ENCODE results near the gene ADAMTS18.

The ADAMTS18 gene

GRCh38 chr16:77450790-77451487 lies 16.1 kb upstream of the ADAMTS18 start (continued):
- TF ChIP-seq AEBP2 (tag by site-specific recombination; IDR thresholded peaks at IDR 0.05; ENCODE audit: borderline replicate concordance) (no peak), ZNF114 (tag by site-specific recombination; IDR thresholded peaks at IDR 0.05) (no peak), ZNF830 (tag by site-specific recombination; IDR thresholded peaks at IDR 0.05; ENCODE audit: low read depth) (no peak), ZNF670 (tag by site-specific recombination; IDR thresholded peaks at IDR 0.05; ENCODE audit: low read depth) (no peak), TSHZ1 (tag by site-specific recombination; IDR thresholded peaks at IDR 0.05; ENCODE audit: borderline replicate concordance) (no peak), ZNF792 (tag by site-specific recombination; IDR thresholded peaks at IDR 0.05) (no peak), ZNF621 (tag by site-specific recombination; IDR thresholded peaks at IDR 0.05) (no peak), ZNF169 (tag by site-specific recombination; IDR thresholded peaks at IDR 0.05) (no peak), ZNF837 (tag by site-specific recombination; IDR thresholded peaks at IDR 0.05) (no peak), MEIS1 (CRISPR knock-in tag; IDR thresholded peaks at IDR 0.05; ENCODE audit: borderline replicate concordance) (no peak), WT1 (tag by site-specific recombination; IDR thresholded peaks at IDR 0.05) (peak; percentile 88), PRDM4 (tag by site-specific recombination; IDR thresholded peaks at IDR 0.05) (peak; percentile 66), KLF16 (tag by site-specific recombination; IDR thresholded peaks at IDR 0.05) (no peak), ZSCAN23 (tag by site-specific recombination; IDR thresholded peaks at IDR 0.05) (no peak), ZNF10 (tag by site-specific recombination; IDR thresholded peaks at IDR 0.05) (0 out of 2 replicates have a peak, but pooled peaks have one; percentile 41), ZNF248 (tag by site-specific recombination; IDR thresholded peaks at IDR 0.05) (no peak; the same call in 1 of the 2 replicates), ZNF629 (tag by site-specific recombination; IDR thresholded peaks at IDR 0.05) (no peak), ZNF341 (tag by site-specific recombination; IDR thresholded peaks at IDR 0.05; ENCODE audit: low read depth) (no peak), ZNF521 (tag by site-specific recombination; IDR thresholded peaks at IDR 0.05) (no peak), ZNF157 (tag by site-specific recombination; IDR thresholded peaks at IDR 0.05) (no peak), PRDM1 (tag by site-specific recombination; IDR thresholded peaks at IDR 0.05) (no peak)
- TF ChIP-seq, protein P1, sequence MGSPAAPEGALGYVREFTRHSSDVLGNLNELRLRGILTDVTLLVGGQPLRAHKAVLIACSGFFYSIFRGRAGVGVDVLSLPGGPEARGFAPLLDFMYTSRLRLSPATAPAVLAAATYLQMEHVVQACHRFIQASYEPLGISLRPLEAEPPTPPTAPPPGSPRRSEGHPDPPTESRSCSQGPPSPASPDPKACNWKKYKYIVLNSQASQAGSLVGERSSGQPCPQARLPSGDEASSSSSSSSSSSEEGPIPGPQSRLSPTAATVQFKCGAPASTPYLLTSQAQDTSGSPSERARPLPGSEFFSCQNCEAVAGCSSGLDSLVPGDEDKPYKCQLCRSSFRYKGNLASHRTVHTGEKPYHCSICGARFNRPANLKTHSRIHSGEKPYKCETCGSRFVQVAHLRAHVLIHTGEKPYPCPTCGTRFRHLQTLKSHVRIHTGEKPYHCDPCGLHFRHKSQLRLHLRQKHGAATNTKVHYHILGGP (tag by site-specific recombination; IDR thresholded peaks at IDR 0.05) = peak; percentile 63; the same call in 1 of the 2 replicates

All from HEK293 (cell line).